NCI-H2196 treated with DMSO at 0.1 percent for 48 hours (cell line): Measurements from ENCODE around the gene ABCG1.

Experiments
- DNase-seq: peaks from one replicate; lab custom pipeline; 2025; ENCODE audit not compliant: unreplicated experiment; lab: John Stamatoyannopoulos, UW

The ABCG1 gene

GRCh38 chr21:42303443-42303842, 84.5 kb downstream of the ABCG1 start:
- no peak for DNase-seq

GRCh38 chr21:42304556-42305454, 85.9 kb downstream of the ABCG1 start:
- DNase-seq, result no peak

GRCh38 chr21:42305707-42306147, 86.8 kb downstream of the ABCG1 start:
- DNase-seq, result no peak

- DNase-seq, result no peak
Measured at GRCh38 chr21:42306366-42307035, 87.6 kb downstream of the ABCG1 start.

GRCh38 chr21:42307106-42307505, 88.2 kb downstream of the ABCG1 start:
- no peak for DNase-seq

GRCh38 chr21:42308161-42308913, 89.4 kb downstream of the ABCG1 start:
- no peak for DNase-seq

- no peak for DNase-seq
Measured at GRCh38 chr21:42308914-42309752, 90.2 kb downstream of the ABCG1 start.

- peak; percentile 41 for DNase-seq
Measured at GRCh38 chr21:42309753-42310213, 90.8 kb downstream of the ABCG1 start.

GRCh38 chr21:42310411-42311001, 91.6 kb downstream of the ABCG1 start:
- no peak for DNase-seq

- DNase-seq, result no peak
Measured at GRCh38 chr21:42311160-42311559, 92.2 kb downstream of the ABCG1 start.

GRCh38 chr21:42311816-42312625, 93.1 kb downstream of the ABCG1 start:
- no peak for DNase-seq

GRCh38 chr21:42312626-42313104, 93.7 kb downstream of the ABCG1 start:
- no peak for DNase-seq

- no peak for DNase-seq
Measured at GRCh38 chr21:42313501-42313969, 94.6 kb downstream of the ABCG1 start.

GRCh38 chr21:42314616-42315295, 95.8 kb downstream of the ABCG1 start:
- no peak for DNase-seq

- peak; percentile 94 for DNase-seq
Measured at GRCh38 chr21:42315296-42315891, 96.5 kb downstream of the ABCG1 start, which contains the start of gene TFF3. TFF3 (minus strand) TSS chr21:42315409; CDS start chr21:42315374, 35 bp downstream.

- no peak for DNase-seq
Measured at GRCh38 chr21:42316891-42317290, 98.0 kb downstream of the ABCG1 start.

GRCh38 chr21:42317341-42317741, 98.4 kb downstream of the ABCG1 start:
- no peak for DNase-seq
